ENCODE results near the gene CNTFR. TPM values are rescaled to one million over a fixed set of nuclear protein-coding genes. Genes with fewer than 3 reads are reported as not detected.

Gene CNTFR
- total and polyA plus RNA-seq, 4 donors = 0.75 to 3.3 (median 2.0) TPM

- no peak for DNase-seq (ENCODE audit: low spot score)
- Histone ChIP-seq H3K9ac (ENCODE audit: low read depth in 1 of 2, low read length in 2 of 2) (no peak overlapping the region), H3K27ac (ENCODE audit: low read depth in 1 of 2, low read length in 2 of 2) (no peak overlapping the region), H3K27me3 (ENCODE audit: control insufficient read depth in 4 of 4, insufficient read depth in 4 of 4, low read length in 3 of 4) (no peaks in the 10 kb centered on the region), H3K36me3 (ENCODE audit: control insufficient read depth in 4 of 4, insufficient read depth in 3 of 4, low read depth in 1 of 4, low read length in 3 of 4) (no peaks in the 10 kb centered on the region), H3K9me3 (ENCODE audit: control insufficient read depth in 4 of 4, low read length in 3 of 4) (no peaks in the 10 kb centered on the region), H3K4me3 (ENCODE audit: low read depth in 1 of 3, low read length in 3 of 3) (no peak overlapping the region), H3K4me1 (ENCODE audit: control insufficient read depth in 4 of 4, insufficient read depth in 4 of 4, low read length in 3 of 4) (peaks cover 7 to 17% (median 13%) of the 10 kb centered on the region in 4 donors)
- TF ChIP-seq, protein P1, sequence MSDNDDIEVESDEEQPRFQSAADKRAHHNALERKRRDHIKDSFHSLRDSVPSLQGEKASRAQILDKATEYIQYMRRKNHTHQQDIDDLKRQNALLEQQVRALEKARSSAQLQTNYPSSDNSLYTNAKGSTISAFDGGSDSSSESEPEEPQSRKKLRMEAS (IDR thresholded peaks at IDR 0.05) = no peak
- TF ChIP-seq CTCF (IDR thresholded peaks at IDR 0.05; ENCODE audit: low read depth, low read length, missing input control) (no peak), FOXA2 (IDR thresholded peaks at IDR 0.05) (no peak), RXRA (IDR thresholded peaks at IDR 0.05) (no peak), ATF3 (IDR thresholded peaks at IDR 0.05) (no peak), JUND (IDR thresholded peaks at IDR 0.05) (no peak), HNF4A (conservative IDR thresholded peaks at IDR 0.05) (no peak), TAF1 (conservative IDR thresholded peaks at IDR 0.05) (no peak), RAD21 (IDR thresholded peaks at IDR 0.05) (no peak), NR2F2 (IDR thresholded peaks at IDR 0.05) (no peak), YY1 (IDR thresholded peaks at IDR 0.05) (no peak), HNF4G (IDR thresholded peaks at IDR 0.05) (no peak), SP1 (IDR thresholded peaks at IDR 0.05) (no peak)
- 93% methylated on average over 2 of the region's 2 CpGs for WGBS
These were observed 36.5 kb downstream of the CNTFR start for GRCh38 chr9:34552986-34553385.

- H3K9ac ChIP-seq (ENCODE audit: low read depth in 1 of 2, low read length in 2 of 2) = no peak overlapping the region
- H3K9me3 ChIP-seq (ENCODE audit: control insufficient read depth in 4 of 4, low read length in 3 of 4) = no peaks in the 10 kb centered on the region
- H3K4me1 ChIP-seq (ENCODE audit: control insufficient read depth in 4 of 4, insufficient read depth in 4 of 4, low read length in 3 of 4) = peaks cover 7 to 17% (median 13%) of the 10 kb centered on the region in 4 donors
- H3K27me3 ChIP-seq (ENCODE audit: control insufficient read depth in 4 of 4, insufficient read depth in 4 of 4, low read length in 3 of 4) = no peaks in the 10 kb centered on the region
- no peak overlapping the region for H3K27ac ChIP-seq (ENCODE audit: low read depth in 1 of 2, low read length in 2 of 2)
- H3K4me3 ChIP-seq (ENCODE audit: low read depth in 1 of 3, low read length in 3 of 3) = no peak overlapping the region
- no peaks in the 10 kb centered on the region for H3K36me3 ChIP-seq (ENCODE audit: control insufficient read depth in 4 of 4, insufficient read depth in 3 of 4, low read depth in 1 of 4, low read length in 3 of 4)
- TF ChIP-seq EGR1 (IDR thresholded peaks at IDR 0.05; ENCODE audit: low read depth in 2 of 2) = no peak
- TF ChIP-seq FOXA1 (IDR thresholded peaks at IDR 0.05) = no peak
- TF ChIP-seq RAD21 (IDR thresholded peaks at IDR 0.05) = no peak
- no peak for TF ChIP-seq JUND (IDR thresholded peaks at IDR 0.05)
- TF ChIP-seq, protein P2, sequence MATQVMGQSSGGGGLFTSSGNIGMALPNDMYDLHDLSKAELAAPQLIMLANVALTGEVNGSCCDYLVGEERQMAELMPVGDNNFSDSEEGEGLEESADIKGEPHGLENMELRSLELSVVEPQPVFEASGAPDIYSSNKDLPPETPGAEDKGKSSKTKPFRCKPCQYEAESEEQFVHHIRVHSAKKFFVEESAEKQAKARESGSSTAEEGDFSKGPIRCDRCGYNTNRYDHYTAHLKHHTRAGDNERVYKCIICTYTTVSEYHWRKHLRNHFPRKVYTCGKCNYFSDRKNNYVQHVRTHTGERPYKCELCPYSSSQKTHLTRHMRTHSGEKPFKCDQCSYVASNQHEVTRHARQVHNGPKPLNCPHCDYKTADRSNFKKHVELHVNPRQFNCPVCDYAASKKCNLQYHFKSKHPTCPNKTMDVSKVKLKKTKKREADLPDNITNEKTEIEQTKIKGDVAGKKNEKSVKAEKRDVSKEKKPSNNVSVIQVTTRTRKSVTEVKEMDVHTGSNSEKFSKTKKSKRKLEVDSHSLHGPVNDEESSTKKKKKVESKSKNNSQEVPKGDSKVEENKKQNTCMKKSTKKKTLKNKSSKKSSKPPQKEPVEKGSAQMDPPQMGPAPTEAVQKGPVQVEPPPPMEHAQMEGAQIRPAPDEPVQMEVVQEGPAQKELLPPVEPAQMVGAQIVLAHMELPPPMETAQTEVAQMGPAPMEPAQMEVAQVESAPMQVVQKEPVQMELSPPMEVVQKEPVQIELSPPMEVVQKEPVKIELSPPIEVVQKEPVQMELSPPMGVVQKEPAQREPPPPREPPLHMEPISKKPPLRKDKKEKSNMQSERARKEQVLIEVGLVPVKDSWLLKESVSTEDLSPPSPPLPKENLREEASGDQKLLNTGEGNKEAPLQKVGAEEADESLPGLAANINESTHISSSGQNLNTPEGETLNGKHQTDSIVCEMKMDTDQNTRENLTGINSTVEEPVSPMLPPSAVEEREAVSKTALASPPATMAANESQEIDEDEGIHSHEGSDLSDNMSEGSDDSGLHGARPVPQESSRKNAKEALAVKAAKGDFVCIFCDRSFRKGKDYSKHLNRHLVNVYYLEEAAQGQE (IDR thresholded peaks at IDR 0.05) = no peak
- TF ChIP-seq RXRA (IDR thresholded peaks at IDR 0.05) = no peak
- no peak for DNase-seq (ENCODE audit: low spot score)
- 93% methylated on average over 13 of the region's 13 CpGs for WGBS
These were observed 36.9 kb downstream of the CNTFR start for GRCh38 chr9:34552606-34552981.

Measured in liver (tissue), 9 donors.